HCT116 (cell line): Measurements from ENCODE around the gene TBXAS1.

Source experiments
- CEBPB ChIP-seq: IDR thresholded peaks from 2 replicates; pipeline ENCODE4 v1.6.1; 2012; ENCODE audit warnings: low read depth
- POLR2A ChIP-seq: IDR thresholded peaks from 2 replicates; pipeline ENCODE4 v1.7.0; 2011; ENCODE audit warnings: borderline replicate concordance; ENCODE audit not compliant: insufficient read depth, insufficient read length; ENCODE audit errors: extremely low read depth
- POLR2AphosphoS5 ChIP-seq: IDR thresholded peaks from 2 replicates; pipeline ENCODE4 v1.6.1; 2011; ENCODE audit warnings: mild to moderate bottlenecking, low read depth, low read length, moderate library complexity
- SP1 ChIP-seq: IDR thresholded peaks from 2 replicates; pipeline ENCODE4 v1.6.1; 2012; ENCODE audit warnings: low read depth
- YY1 ChIP-seq: IDR thresholded peaks from 2 replicates; pipeline ENCODE4 v1.6.1; 2011; ENCODE audit warnings: low read length, low read depth, moderate library complexity, mild to moderate bottlenecking; ENCODE audit not compliant: insufficient replicate concordance; ENCODE audit errors: extremely low read depth
- ZFX ChIP-seq: fragments of 450-650 bp; IDR thresholded peaks from 2 replicates; pipeline ENCODE4 v1.6.1; 2017
- ZNF274 ChIP-seq: fragments of 200-500 bp; sonication (Bioruptor generic); IDR thresholded peaks from 2 replicates; pipeline ENCODE4 v1.6.1; 2014; ENCODE audit warnings: mild to moderate bottlenecking, low read depth, low read length, inconsistent platforms
- TF ChIP-seq, protein P1 (sequence below), 3 experiments: fragments of 200-600 bp in 1 of 3; sonication (generic) in 1 of 3; IDR thresholded peaks in 2 of 3; conservative IDR thresholded peaks in 1 of 3; 2 replicates each; pipeline ENCODE4 v1.5.1; 2012 to 2017; ENCODE audit warnings: low read depth in 2 of 3, low read length in 2 of 3, antibody characterized with exemption in 1 of 3, borderline replicate concordance in 1 of 3, control low read depth in 1 of 3, mild to moderate bottlenecking in 1 of 3, mixed read lengths in 1 of 3, mixed run types in 1 of 3, moderate library complexity in 1 of 3; ENCODE audit not compliant: insufficient read depth in 1 of 3
- TF ChIP-seq, protein P2 (sequence below): IDR thresholded peaks from 2 replicates; pipeline ENCODE4 v1.6.1; 2012; ENCODE audit warnings: low read depth
- TF ChIP-seq, protein P3 (sequence below): IDR thresholded peaks from 2 replicates; pipeline ENCODE4 v1.6.1; 2011; ENCODE audit warnings: mild to moderate bottlenecking, low read length, moderate library complexity; ENCODE audit not compliant: insufficient replicate concordance; ENCODE audit errors: extremely low read depth
- TF ChIP-seq, protein P4 (sequence below): IDR thresholded peaks from 2 replicates; pipeline ENCODE4 v1.6.1; 2012
- TF ChIP-seq, protein P5 (sequence below): IDR thresholded peaks from 2 replicates; pipeline ENCODE4 v1.6.1; 2012

DNA sequence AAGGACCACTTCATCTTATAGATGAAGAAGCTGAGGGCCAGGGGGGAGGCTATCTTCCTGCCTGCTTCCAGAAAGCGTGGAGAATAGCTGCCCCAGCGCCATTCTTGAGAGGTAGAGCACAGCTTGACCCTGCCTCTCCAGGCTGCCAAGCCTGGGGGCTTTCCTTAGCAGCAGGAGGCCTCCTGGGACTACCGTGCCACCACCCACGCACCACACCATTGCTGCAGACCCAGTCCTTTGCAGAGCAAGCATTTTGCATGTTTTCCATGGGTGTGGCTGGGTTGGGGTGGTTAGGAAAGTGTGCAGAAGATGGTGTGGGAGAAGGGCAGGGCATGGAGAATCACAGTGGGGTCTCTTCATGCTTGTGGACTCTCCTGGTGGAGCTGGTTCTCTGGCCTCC, 64.9 kb downstream of the TBXAS1 start:
- TF ChIP-seq CEBPB = no peak
- TF ChIP-seq, protein P1, sequence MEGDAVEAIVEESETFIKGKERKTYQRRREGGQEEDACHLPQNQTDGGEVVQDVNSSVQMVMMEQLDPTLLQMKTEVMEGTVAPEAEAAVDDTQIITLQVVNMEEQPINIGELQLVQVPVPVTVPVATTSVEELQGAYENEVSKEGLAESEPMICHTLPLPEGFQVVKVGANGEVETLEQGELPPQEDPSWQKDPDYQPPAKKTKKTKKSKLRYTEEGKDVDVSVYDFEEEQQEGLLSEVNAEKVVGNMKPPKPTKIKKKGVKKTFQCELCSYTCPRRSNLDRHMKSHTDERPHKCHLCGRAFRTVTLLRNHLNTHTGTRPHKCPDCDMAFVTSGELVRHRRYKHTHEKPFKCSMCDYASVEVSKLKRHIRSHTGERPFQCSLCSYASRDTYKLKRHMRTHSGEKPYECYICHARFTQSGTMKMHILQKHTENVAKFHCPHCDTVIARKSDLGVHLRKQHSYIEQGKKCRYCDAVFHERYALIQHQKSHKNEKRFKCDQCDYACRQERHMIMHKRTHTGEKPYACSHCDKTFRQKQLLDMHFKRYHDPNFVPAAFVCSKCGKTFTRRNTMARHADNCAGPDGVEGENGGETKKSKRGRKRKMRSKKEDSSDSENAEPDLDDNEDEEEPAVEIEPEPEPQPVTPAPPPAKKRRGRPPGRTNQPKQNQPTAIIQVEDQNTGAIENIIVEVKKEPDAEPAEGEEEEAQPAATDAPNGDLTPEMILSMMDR (IDR thresholded peaks at IDR 0.05 in 2 of 3, conservative IDR thresholded peaks at IDR 0.05 in 1 of 3; ENCODE audit: borderline replicate concordance in 1 of 3, insufficient read depth in 1 of 3, low read depth in 2 of 3, low read length in 2 of 3) = no peak
- TF ChIP-seq POLR2A = no peak
- TF ChIP-seq, protein P2, sequence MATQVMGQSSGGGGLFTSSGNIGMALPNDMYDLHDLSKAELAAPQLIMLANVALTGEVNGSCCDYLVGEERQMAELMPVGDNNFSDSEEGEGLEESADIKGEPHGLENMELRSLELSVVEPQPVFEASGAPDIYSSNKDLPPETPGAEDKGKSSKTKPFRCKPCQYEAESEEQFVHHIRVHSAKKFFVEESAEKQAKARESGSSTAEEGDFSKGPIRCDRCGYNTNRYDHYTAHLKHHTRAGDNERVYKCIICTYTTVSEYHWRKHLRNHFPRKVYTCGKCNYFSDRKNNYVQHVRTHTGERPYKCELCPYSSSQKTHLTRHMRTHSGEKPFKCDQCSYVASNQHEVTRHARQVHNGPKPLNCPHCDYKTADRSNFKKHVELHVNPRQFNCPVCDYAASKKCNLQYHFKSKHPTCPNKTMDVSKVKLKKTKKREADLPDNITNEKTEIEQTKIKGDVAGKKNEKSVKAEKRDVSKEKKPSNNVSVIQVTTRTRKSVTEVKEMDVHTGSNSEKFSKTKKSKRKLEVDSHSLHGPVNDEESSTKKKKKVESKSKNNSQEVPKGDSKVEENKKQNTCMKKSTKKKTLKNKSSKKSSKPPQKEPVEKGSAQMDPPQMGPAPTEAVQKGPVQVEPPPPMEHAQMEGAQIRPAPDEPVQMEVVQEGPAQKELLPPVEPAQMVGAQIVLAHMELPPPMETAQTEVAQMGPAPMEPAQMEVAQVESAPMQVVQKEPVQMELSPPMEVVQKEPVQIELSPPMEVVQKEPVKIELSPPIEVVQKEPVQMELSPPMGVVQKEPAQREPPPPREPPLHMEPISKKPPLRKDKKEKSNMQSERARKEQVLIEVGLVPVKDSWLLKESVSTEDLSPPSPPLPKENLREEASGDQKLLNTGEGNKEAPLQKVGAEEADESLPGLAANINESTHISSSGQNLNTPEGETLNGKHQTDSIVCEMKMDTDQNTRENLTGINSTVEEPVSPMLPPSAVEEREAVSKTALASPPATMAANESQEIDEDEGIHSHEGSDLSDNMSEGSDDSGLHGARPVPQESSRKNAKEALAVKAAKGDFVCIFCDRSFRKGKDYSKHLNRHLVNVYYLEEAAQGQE = no peak
- no peak for TF ChIP-seq POLR2AphosphoS5
- TF ChIP-seq, protein P3, sequence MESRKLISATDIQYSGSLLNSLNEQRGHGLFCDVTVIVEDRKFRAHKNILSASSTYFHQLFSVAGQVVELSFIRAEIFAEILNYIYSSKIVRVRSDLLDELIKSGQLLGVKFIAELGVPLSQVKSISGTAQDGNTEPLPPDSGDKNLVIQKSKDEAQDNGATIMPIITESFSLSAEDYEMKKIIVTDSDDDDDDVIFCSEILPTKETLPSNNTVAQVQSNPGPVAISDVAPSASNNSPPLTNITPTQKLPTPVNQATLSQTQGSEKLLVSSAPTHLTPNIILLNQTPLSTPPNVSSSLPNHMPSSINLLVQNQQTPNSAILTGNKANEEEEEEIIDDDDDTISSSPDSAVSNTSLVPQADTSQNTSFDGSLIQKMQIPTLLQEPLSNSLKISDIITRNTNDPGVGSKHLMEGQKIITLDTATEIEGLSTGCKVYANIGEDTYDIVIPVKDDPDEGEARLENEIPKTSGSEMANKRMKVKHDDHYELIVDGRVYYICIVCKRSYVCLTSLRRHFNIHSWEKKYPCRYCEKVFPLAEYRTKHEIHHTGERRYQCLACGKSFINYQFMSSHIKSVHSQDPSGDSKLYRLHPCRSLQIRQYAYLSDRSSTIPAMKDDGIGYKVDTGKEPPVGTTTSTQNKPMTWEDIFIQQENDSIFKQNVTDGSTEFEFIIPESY = no peak
- TF ChIP-seq, protein P4, sequence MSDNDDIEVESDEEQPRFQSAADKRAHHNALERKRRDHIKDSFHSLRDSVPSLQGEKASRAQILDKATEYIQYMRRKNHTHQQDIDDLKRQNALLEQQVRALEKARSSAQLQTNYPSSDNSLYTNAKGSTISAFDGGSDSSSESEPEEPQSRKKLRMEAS = no peak
- TF ChIP-seq ZNF274 = no peak
- TF ChIP-seq ZFX = no peak
- TF ChIP-seq YY1 = no peak
- TF ChIP-seq, protein P5, sequence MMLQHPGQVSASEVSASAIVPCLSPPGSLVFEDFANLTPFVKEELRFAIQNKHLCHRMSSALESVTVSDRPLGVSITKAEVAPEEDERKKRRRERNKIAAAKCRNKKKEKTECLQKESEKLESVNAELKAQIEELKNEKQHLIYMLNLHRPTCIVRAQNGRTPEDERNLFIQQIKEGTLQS = no peak
- TF ChIP-seq SP1 = no peak
